Esophagus muscularis mucosa (tissue), 4 donors: Measurements from ENCODE around the gene ANKLE2. TPM values are rescaled to one million over a fixed set of nuclear protein-coding genes. Genes with fewer than 3 reads are reported as not detected.
A peak's percentile ranks its signal among the peaks of the same experiment; 100 is the strongest.
"Not testable (repeated sequence)": the region's sequence is repeated elsewhere in the genome, so short reads cannot be mapped to it uniquely, and the experiment has no call there.

Source experiments
- DNase-seq: peaks from one replicate; pipeline ENCODE4 v3.0.0-alpha.2; 2017; ENCODE audit errors: extremely low spot score
- H3K27ac ChIP-seq, 4 donors: fragments of 200-600 bp; sonication (generic); replicated peaks in 1 of 4; 1 replicate in 3 of 4; 2 replicates in 1 of 4; pipeline ENCODE4 v1.5.1; 2016 to 2019; ENCODE audit warnings: mild to moderate bottlenecking in 1 of 4
- H3K27me3 ChIP-seq, 4 donors: fragments of 200-600 bp; sonication (generic); one replicate each; pipeline versions ENCODE4 v1.5.1 to v1.6.0; 2016 to 2019
- H3K36me3 ChIP-seq, 4 donors: fragments of 200-600 bp; sonication (generic); one replicate each; pipeline ENCODE4 v1.5.1; 2016 to 2019
- H3K4me1 ChIP-seq, 4 donors: fragments of 200-600 bp; sonication (generic); one replicate each; pipeline ENCODE4 v1.5.1; 2016 to 2019
- H3K4me3 ChIP-seq, 4 donors: fragments of 200-600 bp; sonication (generic); 1 replicate in 2 of 4; 2 replicates in 2 of 4; pipeline ENCODE4 v1.5.1; 2016 to 2019; ENCODE audit warnings: mild to moderate bottlenecking in 4 of 4, moderate library complexity in 1 of 4
- H3K9me3 ChIP-seq, 4 donors: fragments of 200-600 bp; sonication (generic); 1 replicate in 3 of 4; 2 replicates in 1 of 4; pipeline ENCODE4 v1.5.1; 2016 to 2019
- EP300 ChIP-seq: sonication (generic); formaldehyde crosslinking; IDR thresholded peaks from one replicate; pipeline ENCODE4 v1.6.1; 2017; ENCODE audit warnings: antibody characterized with exemption
- POLR2A ChIP-seq: fragments of 450-650 bp; IDR thresholded peaks from one replicate; pipeline ENCODE4 v1.6.1; 2017; ENCODE audit warnings: antibody characterized with exemption, moderate library complexity, mild to moderate bottlenecking, low read depth
- POLR2AphosphoS5 ChIP-seq, 2 donors: sonication (generic); formaldehyde crosslinking; IDR thresholded peaks; one replicate each; pipeline ENCODE4 v1.6.1; 2017; ENCODE audit warnings: antibody characterized with exemption in 2 of 2
- WGBS: methylation state at CpG from one replicate; pipeline ENCODE4 v1.1.5; 2018; 5-methylcytosine and 5-hydroxymethylcytosine counted together
- intact Hi-C: fragments of 100-400 bp; cut with DNase I; formaldehyde crosslinking; loops from one replicate; pipeline ENCODE4 v1.15.1; 2023
- total RNA-seq, 4 donors: library from RNA; depleted of rRNA; stranded (reverse); fragments of >200 nt; gene quantifications; one replicate each; pipeline versions ENCODE4 v1.1.0 to v1.2.1, GENCODE V29; 2016
- TF ChIP-seq, protein P1 (sequence below), 3 experiments: fragments of 200-600 bp in 2 of 3; fragments of 450-650 bp in 1 of 3; sonication (generic) in 2 of 3; IDR thresholded peaks; one replicate each; pipeline ENCODE4 v1.5.1; 2017 to 2019; ENCODE audit warnings: antibody characterized with exemption in 3 of 3, mild to moderate bottlenecking in 2 of 3, moderate library complexity in 1 of 3

Gene ANKLE2
- total RNA-seq, 4 donors from 2014 or later, result 40.2 to 47.2 (median 45.4) TPM

DNA sequence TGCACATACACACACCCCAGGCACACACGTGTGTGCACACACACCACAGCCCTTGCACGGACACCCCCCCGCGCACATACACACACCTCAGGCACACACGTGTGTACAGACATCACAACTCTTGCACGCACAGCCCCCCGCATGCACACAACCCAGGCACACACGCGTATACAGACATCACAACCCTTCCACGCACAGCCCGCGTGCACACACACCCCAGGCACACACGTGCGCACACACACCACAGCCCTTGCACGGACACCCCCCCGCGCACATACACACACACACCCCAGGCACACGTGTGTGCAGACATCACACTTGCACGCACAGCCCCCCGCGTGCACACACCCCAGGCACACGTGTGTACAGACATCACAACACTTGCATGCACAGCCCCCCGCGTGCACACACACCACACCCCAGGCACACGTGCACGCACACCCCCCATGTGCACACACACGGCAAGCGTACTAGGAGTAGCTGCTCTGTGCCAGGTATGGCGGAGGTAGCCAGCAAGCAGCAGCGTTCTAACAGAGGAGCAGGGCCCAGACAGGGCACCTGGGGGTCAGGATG is 18.2 kb upstream of the ANKLE2 start:
- DNase-seq, result no peak
- 95% methylated on average over 28 of the region's 30 CpGs for WGBS
- peaks cover 76 to 100% (median 96%) of the 10 kb centered on the region in 4 donors for H3K36me3 ChIP-seq
- H3K4me3 ChIP-seq, result no peak overlapping the region
- TF ChIP-seq EP300 (no peak), POLR2AphosphoS5 (IDR thresholded peaks at IDR 0.05) (no peak), POLR2A (no peak)
- TF ChIP-seq, protein P1, sequence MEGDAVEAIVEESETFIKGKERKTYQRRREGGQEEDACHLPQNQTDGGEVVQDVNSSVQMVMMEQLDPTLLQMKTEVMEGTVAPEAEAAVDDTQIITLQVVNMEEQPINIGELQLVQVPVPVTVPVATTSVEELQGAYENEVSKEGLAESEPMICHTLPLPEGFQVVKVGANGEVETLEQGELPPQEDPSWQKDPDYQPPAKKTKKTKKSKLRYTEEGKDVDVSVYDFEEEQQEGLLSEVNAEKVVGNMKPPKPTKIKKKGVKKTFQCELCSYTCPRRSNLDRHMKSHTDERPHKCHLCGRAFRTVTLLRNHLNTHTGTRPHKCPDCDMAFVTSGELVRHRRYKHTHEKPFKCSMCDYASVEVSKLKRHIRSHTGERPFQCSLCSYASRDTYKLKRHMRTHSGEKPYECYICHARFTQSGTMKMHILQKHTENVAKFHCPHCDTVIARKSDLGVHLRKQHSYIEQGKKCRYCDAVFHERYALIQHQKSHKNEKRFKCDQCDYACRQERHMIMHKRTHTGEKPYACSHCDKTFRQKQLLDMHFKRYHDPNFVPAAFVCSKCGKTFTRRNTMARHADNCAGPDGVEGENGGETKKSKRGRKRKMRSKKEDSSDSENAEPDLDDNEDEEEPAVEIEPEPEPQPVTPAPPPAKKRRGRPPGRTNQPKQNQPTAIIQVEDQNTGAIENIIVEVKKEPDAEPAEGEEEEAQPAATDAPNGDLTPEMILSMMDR (IDR thresholded peaks at IDR 0.05), result no peak
- H3K27me3 ChIP-seq, result no peaks in the 10 kb centered on the region
- H3K27ac ChIP-seq, result no peak overlapping the region
- no peaks in the 10 kb centered on the region for H3K9me3 ChIP-seq
- intact Hi-C loops, result no loop called here
- H3K4me1 ChIP-seq, result peaks cover 8 to 24% (median 20%) of the 10 kb centered on the region in 4 donors

DNA sequence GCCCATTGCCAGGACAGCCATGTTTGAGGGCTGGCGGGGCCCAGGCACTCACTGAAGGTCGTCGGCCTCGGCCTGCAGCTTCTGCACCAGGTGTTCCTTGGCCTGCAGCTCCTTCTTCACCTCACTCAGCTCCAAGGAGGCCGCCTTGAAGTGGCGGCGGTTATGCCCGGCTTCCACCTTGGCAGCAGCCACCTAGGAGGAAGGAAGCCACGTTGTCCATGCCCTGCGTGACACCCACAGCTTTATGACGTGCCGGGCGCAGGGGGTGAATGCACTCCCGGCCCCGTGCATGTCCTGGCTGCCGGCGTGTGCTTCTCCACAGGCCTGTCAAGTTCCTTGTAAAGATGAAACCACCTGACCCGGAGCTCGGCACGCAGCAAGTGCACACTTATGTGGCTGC is 16.0 kb upstream of the ANKLE2 start:
- Histone ChIP-seq H3K27me3 (no peaks in the 10 kb centered on the region), H3K4me1 (peaks cover 8 to 38% (median 25%) of the 10 kb centered on the region in 4 donors), H3K36me3 (peaks cover 71 to 100% (median 96%) of the 10 kb centered on the region in 4 donors), H3K27ac (peak overlapping the region in 2 of 4 donors; percentile 52 to 63), H3K9me3 (no peaks in the 10 kb centered on the region), H3K4me3 (no peak overlapping the region)
- no peak for DNase-seq
- intact Hi-C loops, result no loop called here
- TF ChIP-seq EP300 (no peak), POLR2A (no peak), POLR2AphosphoS5 (IDR thresholded peaks at IDR 0.05) (no peak)
- TF ChIP-seq, protein P1 (IDR thresholded peaks at IDR 0.05), result no peak
- 89% methylated on average over 14 of the region's 20 CpGs for WGBS

DNA sequence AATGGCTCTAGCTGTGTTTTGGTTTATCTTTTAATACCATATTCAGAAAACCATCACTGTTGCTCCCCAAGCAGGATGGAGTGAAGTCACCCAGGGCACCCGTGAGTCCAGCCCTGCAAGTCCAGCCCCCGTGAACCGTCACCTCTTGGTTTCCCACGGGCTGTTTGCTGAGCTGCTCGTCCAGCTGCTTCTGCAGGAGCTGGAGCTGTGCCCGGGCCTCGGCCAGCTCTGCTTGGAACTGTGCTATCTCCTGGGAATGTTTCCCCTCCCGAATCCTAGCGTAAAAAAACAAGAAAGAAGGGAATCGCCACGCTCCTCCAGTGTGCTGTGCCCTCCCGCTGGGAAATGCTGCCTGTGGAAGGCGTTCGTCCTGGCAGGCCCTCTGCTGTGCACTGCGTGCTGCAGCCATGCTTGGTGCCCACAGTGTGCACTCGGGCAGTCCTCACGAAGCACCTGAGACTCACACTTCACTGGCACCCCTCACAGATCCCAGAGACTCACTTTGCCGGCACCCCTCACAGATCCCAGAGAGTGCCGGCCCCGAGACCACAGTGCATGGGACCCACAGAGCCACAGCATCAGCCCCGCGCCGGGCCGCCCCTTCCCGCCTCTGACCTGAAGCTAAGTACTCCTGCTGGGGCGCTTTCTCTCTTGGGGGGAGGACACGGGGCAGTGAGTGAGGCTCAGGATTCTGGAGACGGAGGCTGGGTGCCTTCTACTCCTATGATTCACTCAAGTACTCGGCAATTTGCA is 15.4 kb upstream of the ANKLE2 start:
- H3K36me3 ChIP-seq, result peaks cover 73 to 99% (median 94%) of the 10 kb centered on the region in 4 donors
- intact Hi-C loops, result no loop called here
- H3K27me3 ChIP-seq, result no peaks in the 10 kb centered on the region
- no peak overlapping the region for H3K4me3 ChIP-seq
- no peaks in the 10 kb centered on the region for H3K9me3 ChIP-seq
- 67% methylated on average over 26 of the region's 29 CpGs for WGBS
- peaks cover 8 to 38% (median 25%) of the 10 kb centered on the region in 4 donors for H3K4me1 ChIP-seq
- peak overlapping the region in 3 of 4 donors; percentile 30 to 63 (median 52) for H3K27ac ChIP-seq
- no peak for DNase-seq
- no peak for TF ChIP-seq POLR2AphosphoS5 (IDR thresholded peaks at IDR 0.05)
- TF ChIP-seq EP300, result no peak
- TF ChIP-seq, protein P1 (IDR thresholded peaks at IDR 0.05), result no peak
- TF ChIP-seq POLR2A, result no peak

DNA sequence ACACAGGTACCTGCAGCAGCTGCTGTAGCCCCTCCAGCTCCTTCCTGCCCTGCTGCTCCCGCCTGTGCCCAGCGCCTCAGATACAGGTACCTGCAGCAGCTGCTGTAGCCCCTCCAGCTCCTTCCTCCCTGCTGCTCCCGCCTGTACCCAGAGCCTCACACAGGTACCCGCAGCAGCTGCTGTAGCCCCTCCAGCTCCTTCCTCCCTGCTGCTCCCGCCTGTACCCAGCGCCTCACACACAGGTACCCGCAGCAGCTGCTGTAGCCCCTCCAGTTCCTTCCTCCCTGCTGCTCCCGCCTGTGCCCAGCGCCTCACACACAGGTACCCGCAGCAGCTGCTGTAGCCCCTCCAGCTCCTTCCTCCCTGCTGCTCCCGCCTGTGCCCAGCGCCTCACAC is 14.6 kb upstream of the ANKLE2 start:
- peaks cover 72 to 99% (median 93%) of the 10 kb centered on the region in 4 donors for H3K36me3 ChIP-seq
- DNase-seq, H3K27me3 ChIP-seq, H3K9me3 ChIP-seq, intact Hi-C loops, H3K4me3 ChIP-seq: not testable (repeated sequence)
- H3K27ac ChIP-seq, result peak overlapping the region in 2 of 4 donors; percentile 30 to 63
- WGBS, result 71% methylated on average over 10 of the region's 12 CpGs
- peaks cover 8 to 38% (median 25%) of the 10 kb centered on the region in 4 donors for H3K4me1 ChIP-seq

DNA sequence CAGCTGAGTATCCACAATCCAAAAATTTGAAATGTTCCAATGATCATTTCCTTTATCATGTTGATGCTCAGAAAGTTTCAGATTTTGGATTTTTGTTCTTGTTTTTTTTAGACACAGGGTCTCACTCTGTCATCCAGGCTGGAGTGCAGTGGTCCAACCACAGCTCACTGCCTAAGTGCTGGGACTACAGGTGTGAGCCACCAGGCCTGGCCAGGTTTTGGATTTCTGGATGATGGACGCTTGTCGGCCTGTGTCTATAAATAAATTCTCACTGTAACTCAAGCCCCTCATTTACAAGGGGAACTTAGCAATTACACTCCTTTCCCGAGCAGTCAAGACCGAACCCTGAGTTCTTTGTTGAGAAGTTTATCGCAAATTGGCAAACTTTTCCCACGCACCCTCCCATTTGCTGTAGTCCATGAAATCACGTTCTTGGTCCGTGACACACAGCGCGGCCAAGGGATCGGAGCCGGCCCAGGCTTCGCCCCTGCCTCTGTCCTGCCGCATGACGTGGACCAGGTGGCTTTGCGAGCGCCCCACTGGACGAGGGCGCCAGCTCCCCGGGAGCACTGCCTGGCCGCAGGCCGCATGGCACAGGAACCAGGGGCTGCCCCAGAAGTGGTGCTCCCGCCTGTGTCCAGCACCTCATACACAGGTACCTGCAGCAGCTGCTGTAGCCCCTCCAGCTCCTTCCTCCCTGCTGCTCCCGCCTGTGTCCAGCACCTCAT is 14.0 kb upstream of the ANKLE2 start:
- no peaks in the 10 kb centered on the region for H3K9me3 ChIP-seq
- H3K4me1 ChIP-seq, result peaks cover 8 to 38% (median 25%) of the 10 kb centered on the region in 4 donors
- TF ChIP-seq EP300 (no peak), POLR2AphosphoS5 (IDR thresholded peaks at IDR 0.05) (no peak), POLR2A (no peak)
- TF ChIP-seq, protein P1 (IDR thresholded peaks at IDR 0.05), result no peak
- no peak for DNase-seq
- no peaks in the 10 kb centered on the region for H3K27me3 ChIP-seq
- intact Hi-C loops, result no loop called here
- H3K27ac ChIP-seq, result peak overlapping the region in 1 of 4 donors; percentile 63
- 94% methylated on average over 23 of the region's 24 CpGs for WGBS
- H3K4me3 ChIP-seq, result no peak overlapping the region
- H3K36me3 ChIP-seq, result peaks cover 67 to 97% (median 88%) of the 10 kb centered on the region in 4 donors
